NCI-H446 (cell line): Measurements from ENCODE around the gene LURAP1L.

Source experiments
- DNase-seq, 2 experiments: peaks; one replicate each; lab custom pipeline; 2025; lab: John Stamatoyannopoulos, UW

Gene LURAP1L

GRCh38 chr9:12774861-12775678 is at the start of gene LURAP1L:
LURAP1L (plus strand) TSS chr9:12775020; CDS start chr9:12775716, 696 bp downstream.
- DNase-seq, result peak; percentile 69 to 87

- no peak for DNase-seq
Measured at GRCh38 chr9:12726795-12727194, 48.0 kb upstream of the LURAP1L start.

GRCh38 chr9:12730198-12730597 is 44.6 kb upstream of the LURAP1L start:
- no peak for DNase-seq

DNA sequence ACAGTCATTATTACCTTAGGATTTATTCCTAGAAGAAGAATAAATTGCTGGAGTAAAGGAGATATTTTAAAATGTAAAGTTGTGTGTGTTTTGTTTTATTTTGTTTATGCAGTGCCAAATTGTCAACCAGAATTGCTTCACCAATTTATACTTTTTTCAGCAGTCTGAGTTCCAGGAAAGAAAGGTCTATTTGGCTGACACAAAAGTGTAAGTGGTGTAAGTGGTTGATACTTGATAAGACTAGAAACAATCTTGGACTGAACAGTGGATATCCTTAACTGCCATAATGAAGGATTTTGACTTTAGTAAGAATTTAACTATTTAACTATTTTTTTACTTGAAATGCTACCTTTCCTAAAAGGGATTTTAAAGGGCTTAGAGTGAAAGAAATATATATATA is 43.9 kb upstream of the LURAP1L start:
- no peak for DNase-seq

DNA sequence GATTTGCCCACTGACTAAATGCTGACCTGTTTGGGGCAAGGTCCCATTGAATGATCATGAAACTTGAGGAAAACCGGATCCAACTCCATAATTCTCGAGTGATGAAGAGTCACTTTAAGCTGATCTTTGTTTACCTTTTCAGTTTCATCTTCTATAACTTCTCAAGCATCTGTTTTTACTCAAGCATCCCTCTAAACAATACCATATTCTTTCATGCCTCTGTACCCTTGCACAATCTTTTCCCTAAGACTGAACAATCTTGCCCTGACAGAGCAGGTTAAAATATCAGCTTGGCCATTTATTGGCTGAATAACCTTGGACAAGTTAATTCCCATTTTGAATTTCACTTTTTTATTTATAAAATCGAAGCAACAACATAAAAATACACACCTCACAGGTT is 41.8 kb upstream of the LURAP1L start:
- no peak for DNase-seq

GRCh38 chr9:12735665-12736064 is 39.2 kb upstream of the LURAP1L start:
- no peak for DNase-seq

DNA sequence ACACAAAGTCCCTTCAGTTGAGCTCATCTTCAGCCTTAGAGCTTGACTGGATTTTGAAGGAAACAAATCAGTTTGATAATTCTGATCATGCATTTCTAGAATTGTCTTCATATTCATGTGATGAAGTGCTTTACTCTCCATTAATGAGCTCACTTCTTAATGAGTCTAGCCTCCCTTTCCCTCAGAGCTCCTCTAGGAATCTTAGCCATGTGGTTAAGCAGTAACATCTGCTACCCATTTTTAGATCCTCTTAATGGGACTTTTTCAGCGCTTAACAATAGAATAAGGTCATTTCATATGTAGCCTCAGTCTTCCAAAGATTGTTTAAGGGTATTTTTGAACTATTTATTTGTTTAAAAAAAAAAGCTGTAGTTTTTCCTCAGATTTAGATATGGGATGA is 36.9 kb upstream of the LURAP1L start:
- DNase-seq, result no peak

DNA sequence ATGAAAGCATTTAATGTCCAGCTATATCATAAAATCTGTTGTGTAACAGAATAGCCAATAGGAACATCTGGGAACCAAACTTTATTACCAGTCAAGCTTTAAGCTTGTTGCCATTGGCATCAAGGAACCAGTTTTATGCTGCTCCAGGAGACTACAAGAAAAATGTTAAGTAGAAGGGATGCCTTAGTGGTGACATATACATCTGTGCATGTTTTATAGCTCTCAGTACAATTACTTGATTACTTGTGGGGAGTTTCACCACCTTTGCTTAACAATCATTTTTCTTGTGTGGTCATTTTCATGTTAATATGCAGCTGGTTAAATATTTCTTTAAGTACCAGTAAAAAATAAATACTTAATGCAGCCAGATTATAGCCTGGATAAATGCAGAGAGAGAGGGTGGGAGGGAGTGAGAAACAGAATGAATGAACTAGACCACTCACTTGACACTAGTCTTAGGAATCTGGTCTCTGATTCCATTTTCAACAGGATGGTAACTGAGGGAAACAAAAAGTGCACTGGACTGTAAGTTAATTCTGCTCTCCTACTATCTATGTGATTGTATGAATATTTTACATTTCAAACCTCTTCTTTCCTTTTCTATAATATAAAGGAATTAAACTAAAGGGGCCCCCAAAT is 35.7 kb upstream of the LURAP1L start:
- no peak for DNase-seq

DNA sequence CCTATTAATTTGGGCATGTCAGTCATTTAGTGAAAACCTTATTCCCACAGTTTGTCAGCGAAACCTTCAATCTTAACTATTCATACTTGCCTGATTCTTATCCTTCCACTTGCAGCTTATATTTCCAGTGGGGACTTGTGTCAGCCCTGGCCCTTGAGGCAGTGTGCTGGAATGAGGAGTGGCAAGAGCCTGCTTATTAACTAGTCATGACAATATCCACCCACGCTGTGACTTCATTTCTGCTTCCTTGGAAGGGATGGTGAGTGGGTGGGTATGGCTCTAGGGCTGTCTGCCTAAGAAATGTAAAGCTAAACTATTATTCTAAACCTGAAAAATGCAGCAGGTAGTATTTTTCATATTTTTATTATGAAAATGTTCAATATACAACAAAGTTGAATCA is 34.0 kb upstream of the LURAP1L start:
- no peak for DNase-seq

DNA sequence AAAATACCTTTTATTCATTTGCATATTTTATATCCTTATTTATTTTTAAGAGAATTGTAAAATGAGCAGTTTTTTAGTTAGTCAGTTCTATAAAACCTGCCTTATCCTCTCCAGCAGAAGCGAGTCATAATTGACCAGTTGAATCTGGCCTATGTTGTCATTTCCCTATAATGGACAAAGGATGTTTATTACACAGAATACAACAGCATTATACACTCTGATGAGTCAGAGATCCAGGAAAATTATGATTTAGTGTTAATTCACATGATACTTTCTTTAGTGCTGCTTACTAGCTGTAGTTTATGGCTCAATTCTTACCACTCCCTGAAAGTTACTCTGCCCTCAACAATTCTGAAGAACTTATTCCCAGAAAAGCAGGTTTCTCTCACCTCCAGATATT is 26.8 kb upstream of the LURAP1L start:
- DNase-seq, result no peak

GRCh38 chr9:12748954-12749353 is 25.9 kb upstream of the LURAP1L start:
- no peak for DNase-seq

- DNase-seq, result no peak
Measured at GRCh38 chr9:12753931-12754330, 20.9 kb upstream of the LURAP1L start.

GRCh38 chr9:12759761-12760160 is 15.1 kb upstream of the LURAP1L start:
- no peak for DNase-seq

DNA sequence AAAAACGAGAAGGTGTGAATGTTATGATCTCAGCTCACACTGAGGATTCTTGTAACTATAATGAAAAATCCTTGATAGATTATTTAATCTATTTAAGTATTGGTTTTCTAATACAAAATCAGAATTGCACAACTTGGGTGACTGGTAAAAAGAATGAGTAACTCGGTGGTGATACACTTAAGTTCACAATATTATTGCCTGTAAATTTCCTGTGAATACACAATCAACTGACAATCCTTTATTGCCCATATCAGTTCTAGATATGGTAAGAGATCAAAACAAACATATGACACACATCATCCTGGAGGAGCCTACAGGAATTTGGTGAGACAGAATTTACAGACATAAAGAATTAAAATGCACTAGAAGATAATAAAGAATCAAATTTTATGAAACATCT is 14.1 kb upstream of the LURAP1L start:
- no peak for DNase-seq

DNA sequence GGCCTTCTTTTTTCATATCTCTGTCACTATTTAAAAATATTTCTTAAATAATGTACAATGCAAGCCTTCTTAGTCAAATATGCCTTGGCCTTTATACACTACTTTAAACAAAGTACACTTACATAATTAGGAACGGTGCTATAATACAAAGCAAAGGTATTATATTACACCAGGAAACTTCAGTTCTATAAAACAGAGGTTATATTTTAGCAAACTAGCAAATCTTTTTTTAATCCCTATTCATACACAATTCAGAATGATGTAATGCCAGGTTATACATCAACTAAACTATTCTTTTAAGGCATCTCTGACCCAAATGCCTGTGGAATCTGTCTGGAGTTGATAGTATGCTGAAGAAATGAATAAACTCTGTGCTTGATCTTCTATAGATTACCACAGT is 10.7 kb upstream of the LURAP1L start:
- DNase-seq, result no peak

GRCh38 chr9:12765088-12765798 is 9.6 kb upstream of the LURAP1L start:
- no peak for DNase-seq

- DNase-seq, result no peak
Measured at GRCh38 chr9:12766357-12766756, 8.5 kb upstream of the LURAP1L start.

GRCh38 chr9:12770261-12770660 is 4.6 kb upstream of the LURAP1L start:
- DNase-seq, result no peak

GRCh38 chr9:12771891-12772290 is 2.9 kb upstream of the LURAP1L start:
- no peak for DNase-seq

- DNase-seq, result no peak
Measured at GRCh38 chr9:12773562-12773961, 1.3 kb upstream of the LURAP1L start.

DNA sequence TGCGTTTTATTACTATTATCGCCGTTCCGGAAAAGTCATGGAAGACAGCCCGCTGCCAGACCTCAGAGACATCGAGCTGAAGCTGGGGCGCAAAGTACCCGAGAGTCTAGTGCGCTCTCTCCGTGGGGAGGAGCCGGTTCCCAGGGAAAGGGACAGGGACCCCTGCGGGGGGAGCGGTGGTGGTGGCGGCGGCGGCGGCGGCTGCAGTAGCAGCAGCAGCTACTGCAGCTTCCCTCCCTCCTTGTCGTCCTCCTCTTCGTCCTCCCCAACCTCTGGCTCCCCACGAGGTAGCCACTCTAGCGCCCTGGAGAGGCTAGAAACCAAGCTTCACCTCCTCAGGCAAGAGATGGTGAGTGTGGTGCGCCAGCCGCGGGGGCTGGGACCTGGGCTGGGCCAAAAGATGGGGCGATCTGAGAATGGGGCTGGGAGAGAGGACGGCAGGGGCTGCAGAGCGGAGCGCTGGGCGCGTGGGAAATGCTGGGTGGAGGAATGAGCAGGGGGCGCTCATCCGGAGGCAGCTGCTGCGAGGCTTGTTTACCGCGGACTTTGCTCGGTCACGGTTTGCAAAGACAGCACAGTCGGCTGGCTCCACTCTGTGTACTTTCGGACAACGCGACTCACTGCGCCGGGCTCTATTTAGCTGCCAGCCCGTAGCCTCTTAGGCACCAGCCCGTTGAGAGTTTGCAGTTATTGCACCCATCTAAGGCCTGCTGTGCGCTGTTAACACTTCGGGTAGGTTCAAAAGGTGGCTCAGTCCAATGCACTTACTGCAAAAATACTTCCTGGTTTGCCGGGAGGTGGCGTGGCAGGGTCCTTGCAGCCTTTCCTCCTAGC is 1.1 kb downstream of the LURAP1L start:
- peak; percentile 67 to 85 for DNase-seq

GRCh38 chr9:12776513-12777055 is 1.8 kb downstream of the LURAP1L start:
- DNase-seq, result peak in 1 of 2 experiments; percentile 83
